ENCODE measurements around the gene TSHR.

DNA sequence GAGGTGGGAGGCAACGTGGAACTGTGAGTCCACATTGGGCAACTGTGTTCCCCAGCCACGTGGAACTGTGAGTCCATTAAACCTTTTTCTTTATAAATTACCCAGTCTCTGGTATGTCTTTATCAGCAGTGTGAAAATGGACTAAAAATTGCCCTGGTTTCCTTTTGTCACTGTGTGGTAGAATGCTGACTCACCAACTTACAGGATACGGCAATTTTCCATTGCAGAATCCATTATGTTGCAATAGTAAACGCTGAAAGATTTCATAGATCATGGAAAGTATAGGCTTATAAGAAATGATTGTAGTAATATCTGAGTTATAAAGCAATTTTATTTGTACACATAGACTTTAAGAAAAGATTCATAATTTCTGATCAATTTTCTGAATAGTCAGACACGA, 172.4 kb downstream of the TSHR start:
- TF ChIP-seq POLR2A (IDR thresholded peaks at IDR 0.05; ENCODE audit: low read length) = no peak
- TF ChIP-seq GATA1 (IDR thresholded peaks at IDR 0.05; ENCODE audit: low read depth, low read length) = no peak
